Osteocyte (in vitro differentiated cells): ENCODE data around the gene TOM1L1. TPM values are rescaled to one million over a fixed set of nuclear protein-coding genes. Genes with fewer than 3 reads are reported as not detected.

Source experiments
- DNase-seq: peaks from one replicate; pipeline ENCODE4 v3.0.0; 2021; ENCODE audit warnings: mixed read lengths; ENCODE audit not compliant: unreplicated experiment; ENCODE audit errors: extremely low spot score
- H3K27ac Mint-ChIP-seq: one replicate; pipeline ENCODE4 v1.8.0; 2021; ENCODE audit warnings: mild to moderate bottlenecking, mixed read lengths; ENCODE audit not compliant: unreplicated experiment
- H3K27me3 Mint-ChIP-seq: one replicate; pipeline ENCODE4 v1.8.0; 2021; ENCODE audit warnings: mixed read lengths; ENCODE audit not compliant: unreplicated experiment
- H3K36me3 Mint-ChIP-seq: one replicate; pipeline ENCODE4 v1.8.0; 2021; ENCODE audit warnings: mixed read lengths; ENCODE audit not compliant: unreplicated experiment
- H3K4me1 Mint-ChIP-seq: one replicate; pipeline ENCODE4 v1.8.0; 2021; ENCODE audit warnings: mixed read lengths; ENCODE audit not compliant: unreplicated experiment
- H3K4me3 Mint-ChIP-seq: one replicate; pipeline ENCODE4 v1.8.0; 2021; ENCODE audit warnings: mild to moderate bottlenecking, moderate library complexity, mixed read lengths; ENCODE audit not compliant: unreplicated experiment
- H3K9me3 Mint-ChIP-seq: one replicate; pipeline ENCODE4 v1.8.0; 2021; ENCODE audit warnings: mixed read lengths; ENCODE audit not compliant: unreplicated experiment
- CTCF ChIP-seq: fragments of 200-600 bp; sonication (generic); IDR thresholded peaks from 2 replicates; pipeline ENCODE4 v1.5.0; 2021; ENCODE audit warnings: antibody characterized with exemption, mild to moderate bottlenecking, moderate library complexity
- long read RNA-seq: library from polyadenylated mRNA; unstranded; transcript quantifications from one replicate; pipeline ENCODE4 v2.0.0, GENCODE V29; 2021
- total RNA-seq: library from RNA; stranded (reverse); gene quantifications from 2 replicates; pipeline ENCODE4 v1.2.1, GENCODE V29; 2021

The TOM1L1 gene
- total RNA-seq, result 33.9 and 34.6 TPM in 2 replicates
- long read RNA-seq, transcript TOM1L1-221 (16 exons, 2,507 nt), result major isoform, 102 of 201 reads
- long read RNA-seq, transcript TOM1L1-220 (10 exons, 1,849 nt), result minor isoform, 13 of 201 reads
- long read RNA-seq, partial matches to known transcripts, result 13 of 201 reads
- long read RNA-seq, other reads (novel, unspliced or antisense), result 63 of 201 reads

- TF ChIP-seq CTCF, result no peak
- peak within 1 kb of the TSS; percentile 89 for H3K4me3 Mint-ChIP-seq
- H3K9me3 Mint-ChIP-seq, result no peaks in the 10 kb centered on the region
- peaks cover 9% of the 10 kb centered on the region for H3K36me3 Mint-ChIP-seq
- H3K4me1 Mint-ChIP-seq, result peaks cover 38% of the 10 kb centered on the region
- H3K27me3 Mint-ChIP-seq, result peaks cover 12% of the 10 kb centered on the region
- H3K27ac Mint-ChIP-seq, result no peak within 1 kb of the TSS
- peak; percentile 91 for DNase-seq
Observed at GRCh38 chr17:54900457-54901229, at the start of gene TOM1L1. Gene TOM1L1 (plus strand): TSS chr17:54900852. CDS start chr17:54900866, 14 bp downstream.

GRCh38 chr17:54859187-54859586 lies 41.5 kb upstream of the TOM1L1 start:
- no peak overlapping the region for H3K4me3 Mint-ChIP-seq
- no peak for TF ChIP-seq CTCF
- no peaks in the 10 kb centered on the region for H3K36me3 Mint-ChIP-seq
- no peak overlapping the region for H3K27ac Mint-ChIP-seq
- DNase-seq, result no peak
- H3K4me1 Mint-ChIP-seq, result no peaks in the 10 kb centered on the region
- no peaks in the 10 kb centered on the region for H3K27me3 Mint-ChIP-seq
- H3K9me3 Mint-ChIP-seq, result peaks cover 4% of the 10 kb centered on the region

GRCh38 chr17:54860617-54861470 lies 39.8 kb upstream of the TOM1L1 start:
- H3K9me3 Mint-ChIP-seq, result no peaks in the 10 kb centered on the region
- no peak overlapping the region for H3K4me3 Mint-ChIP-seq
- no peak for TF ChIP-seq CTCF
- no peaks in the 10 kb centered on the region for H3K36me3 Mint-ChIP-seq
- DNase-seq, result no peak
- no peaks in the 10 kb centered on the region for H3K27me3 Mint-ChIP-seq
- H3K4me1 Mint-ChIP-seq, result no peaks in the 10 kb centered on the region
- H3K27ac Mint-ChIP-seq, result no peak overlapping the region

GRCh38 chr17:54861471-54861983 lies 39.1 kb upstream of the TOM1L1 start:
- Mint-ChIP-seq H3K9me3 (no peaks in the 10 kb centered on the region), H3K27ac (no peak overlapping the region), H3K4me1 (no peaks in the 10 kb centered on the region)

More at GRCh38 chr17:54861471-54861983, 39.1 kb upstream of the TOM1L1 start:
- Mint-ChIP-seq H3K27me3 (no peaks in the 10 kb centered on the region), H3K4me3 (no peak overlapping the region), H3K36me3 (no peaks in the 10 kb centered on the region)
- no peak for TF ChIP-seq CTCF
- no peak for DNase-seq
